Mesenchymal stem cell (in vitro differentiated cells and primary cell): ENCODE measurements around the gene TEKT5.

ENCODE experiments used
- DNase-seq: peaks from one replicate; pipeline ENCODE4 v3.0.0-alpha.2; 2013
- H2AFZ ChIP-seq: one replicate; pipeline ENCODE4 v1.6.1; 2013; ENCODE audit warnings: low read depth, mild to moderate bottlenecking, control low read depth, inconsistent platforms, low read length, moderate library complexity
- H2AK5ac ChIP-seq: 2 replicates; pipeline ENCODE4 v1.6.1; 2013; ENCODE audit warnings: low read length, moderate library complexity, mild to moderate bottlenecking, inconsistent platforms; ENCODE audit not compliant: severe bottlenecking
- H2BK120ac ChIP-seq: one replicate; pipeline ENCODE4 v1.6.1; 2013; ENCODE audit warnings: low read depth, mild to moderate bottlenecking, inconsistent platforms, low read length, moderate library complexity
- H2BK12ac ChIP-seq, 2 experiments: one replicate each; pipeline ENCODE4 v1.6.1; 2013; ENCODE audit warnings: inconsistent platforms in 2 of 2, low read length in 2 of 2, mild to moderate bottlenecking in 2 of 2, moderate library complexity in 2 of 2, control low read depth in 1 of 2
- H2BK15ac ChIP-seq: one replicate; pipeline ENCODE4 v1.6.1; 2013; ENCODE audit warnings: mild to moderate bottlenecking, low read depth, inconsistent platforms; ENCODE audit not compliant: poor library complexity, severe bottlenecking
- H2BK5ac ChIP-seq: 2 replicates; pipeline ENCODE4 v1.6.1; 2013; ENCODE audit warnings: low read depth, mild to moderate bottlenecking, low read length, control low read depth, inconsistent platforms; ENCODE audit not compliant: poor library complexity, severe bottlenecking
- H3K14ac ChIP-seq, 2 experiments: one replicate each; pipeline ENCODE4 v1.6.1; 2013; ENCODE audit warnings: inconsistent platforms in 2 of 2, low read length in 2 of 2, control low read depth in 1 of 2, mild to moderate bottlenecking in 1 of 2, moderate library complexity in 1 of 2
- H3K18ac ChIP-seq, 2 experiments: one replicate each; pipeline ENCODE4 v1.6.1; 2013; ENCODE audit warnings: inconsistent platforms in 2 of 2, low read length in 2 of 2, control low read depth in 1 of 2, low read depth in 1 of 2, mild to moderate bottlenecking in 1 of 2
- H3K23ac ChIP-seq, 2 experiments: one replicate each; pipeline ENCODE4 v1.6.1; 2013; ENCODE audit warnings: inconsistent platforms in 2 of 2, low read length in 2 of 2, mild to moderate bottlenecking in 2 of 2, moderate library complexity in 2 of 2, control low read depth in 1 of 2
- H3K27ac ChIP-seq: 2 replicates; pipeline ENCODE4 v1.5.1; 2013; ENCODE audit warnings: mild to moderate bottlenecking, moderate library complexity, low read length, control low read depth, inconsistent platforms; ENCODE audit not compliant: poor library complexity, severe bottlenecking
- H3K27me3 ChIP-seq, 2 experiments: 2 replicates each; pipeline versions ENCODE4 v1.6.1 to v1.7.0; 2013; ENCODE audit warnings: low read length in 2 of 2, mild to moderate bottlenecking in 2 of 2, moderate library complexity in 2 of 2, control low read depth in 1 of 2, inconsistent platforms in 1 of 2; ENCODE audit not compliant: control insufficient read depth in 1 of 2, insufficient read depth in 1 of 2
- H3K36me3 ChIP-seq, 2 experiments: 2 replicates each; pipeline versions ENCODE4 v1.6.1 to v1.7.0; 2013; ENCODE audit warnings: low read length in 2 of 2, control low read depth in 1 of 2, inconsistent platforms in 1 of 2, low read depth in 1 of 2, mild to moderate bottlenecking in 1 of 2; ENCODE audit not compliant: insufficient read depth in 2 of 2, control insufficient read depth in 1 of 2
- H3K4ac ChIP-seq, 2 experiments: one replicate each; pipeline ENCODE4 v1.6.1; 2013; ENCODE audit warnings: inconsistent platforms in 2 of 2, low read length in 2 of 2, mild to moderate bottlenecking in 2 of 2, moderate library complexity in 2 of 2, control low read depth in 1 of 2, low read depth in 1 of 2
- H3K4me1 ChIP-seq: 2 replicates; pipeline ENCODE4 v1.6.1; 2013; ENCODE audit warnings: low read depth, low read length, control low read depth; ENCODE audit not compliant: control insufficient read depth, insufficient read depth
- H3K4me2 ChIP-seq: 2 replicates; pipeline ENCODE4 v1.6.1; 2013; ENCODE audit warnings: low read length, mild to moderate bottlenecking, inconsistent platforms; ENCODE audit not compliant: poor library complexity, severe bottlenecking
- H3K4me3 ChIP-seq, 2 experiments: 2 replicates each; pipeline versions ENCODE4 v1.5.1 to v1.7.0; 2013; ENCODE audit warnings: low read length in 2 of 2, mild to moderate bottlenecking in 2 of 2, control low read depth in 1 of 2, low read depth in 1 of 2; ENCODE audit not compliant: insufficient read depth in 1 of 2
- H3K79me1 ChIP-seq: replicated peaks from 2 replicates; pipeline ENCODE4 v1.6.1; 2013; ENCODE audit warnings: mild to moderate bottlenecking, control low read depth, low read length, inconsistent platforms; ENCODE audit not compliant: poor library complexity, severe bottlenecking
- H3K9ac ChIP-seq: 2 replicates; pipeline ENCODE4 v1.7.0; 2013; ENCODE audit warnings: mild to moderate bottlenecking, low read length, moderate library complexity
- H3K9me3 ChIP-seq: 2 replicates; pipeline ENCODE4 v1.7.0; 2013; ENCODE audit warnings: mild to moderate bottlenecking, low read length; ENCODE audit not compliant: control insufficient read depth
- H4K8ac ChIP-seq: one replicate; pipeline ENCODE4 v1.6.1; 2013; ENCODE audit warnings: inconsistent platforms, mild to moderate bottlenecking, low read length, moderate library complexity
- H4K91ac ChIP-seq: one replicate; pipeline ENCODE4 v1.6.1; 2013; ENCODE audit warnings: mild to moderate bottlenecking, low read length, inconsistent platforms
- WGBS: methylation state at CpG from one replicate; pipeline ENCODE4 v1.1.7; 2013; ENCODE audit warnings: mixed read lengths; 5-methylcytosine and 5-hydroxymethylcytosine counted together

The TEKT5 gene

GRCh38 chr16:10646581-10647263 lies 48.0 kb downstream of the TEKT5 start:
- Histone ChIP-seq H3K4me1 (peaks cover 2% of the 10 kb centered on the region), H4K91ac (no peak overlapping the region), H3K9me3 (no peaks in the 10 kb centered on the region), H3K4me3 (no peak overlapping the region), H4K8ac (no peak overlapping the region), H3K4ac (no peak overlapping the region), H3K79me1 (no peaks in the 10 kb centered on the region), H3K4me2 (no peak overlapping the region), H2BK120ac (no peak overlapping the region), H3K9ac (no peak overlapping the region), H3K36me3 (no peaks in the 10 kb centered on the region), H3K14ac (no peak overlapping the region), H2BK5ac (no peak overlapping the region), H2BK15ac (no peak overlapping the region), H2AK5ac (no peak overlapping the region), H3K18ac (no peak overlapping the region), H3K27ac (no peak overlapping the region), H3K27me3 (peaks cover 0 to 2% of the 10 kb centered on the region in 2 experiments), H2AFZ (no peak overlapping the region), H2BK12ac (no peak overlapping the region), H3K23ac (no peak overlapping the region)
- WGBS, result 81% methylated on average over 9 of the region's 9 CpGs
- DNase-seq, result no peak

GRCh38 chr16:10646228-10646580 lies 48.5 kb downstream of the TEKT5 start:
- Histone ChIP-seq H2BK15ac (no peak overlapping the region), H3K9me3 (peaks cover under 1% of the 10 kb centered on the region), H2BK120ac (no peak overlapping the region), H3K36me3 (no peaks in the 10 kb centered on the region), H3K27ac (no peak overlapping the region), H3K23ac (no peak overlapping the region), H2AFZ (no peak overlapping the region), H4K91ac (no peak overlapping the region), H2AK5ac (no peak overlapping the region), H3K4me2 (no peak overlapping the region), H3K27me3 (peaks cover 0 to 3% of the 10 kb centered on the region in 2 experiments), H3K79me1 (no peaks in the 10 kb centered on the region), H2BK12ac (no peak overlapping the region), H3K14ac (no peak overlapping the region), H3K4me1 (peaks cover 2% of the 10 kb centered on the region), H4K8ac (no peak overlapping the region), H2BK5ac (no peak overlapping the region), H3K4ac (no peak overlapping the region), H3K4me3 (no peak overlapping the region), H3K9ac (no peak overlapping the region), H3K18ac (no peak overlapping the region)
- DNase-seq, result no peak
- no CpG with 5 or more reads among the region's 1 CpG for WGBS

GRCh38 chr16:10644092-10644491 lies 50.6 kb downstream of the TEKT5 start:
- 90% methylated on average over 6 of the region's 6 CpGs for WGBS
- Histone ChIP-seq H2AFZ (no peak overlapping the region), H2AK5ac (no peak overlapping the region), H3K4me1 (peaks cover 2% of the 10 kb centered on the region), H3K79me1 (no peaks in the 10 kb centered on the region), H3K9ac (no peak overlapping the region), H3K9me3 (peaks cover 3% of the 10 kb centered on the region), H2BK5ac (no peak overlapping the region), H4K8ac (no peak overlapping the region), H3K4me3 (no peak overlapping the region), H2BK12ac (no peak overlapping the region), H3K4ac (no peak overlapping the region), H3K36me3 (no peaks in the 10 kb centered on the region), H2BK15ac (no peak overlapping the region), H3K23ac (no peak overlapping the region), H4K91ac (no peak overlapping the region), H3K27me3 (peaks cover 0 to 6% of the 10 kb centered on the region in 2 experiments), H3K14ac (no peak overlapping the region), H3K4me2 (no peak overlapping the region), H3K18ac (no peak overlapping the region), H2BK120ac (no peak overlapping the region), H3K27ac (no peak overlapping the region)
- DNase-seq, result no peak

GRCh38 chr16:10642964-10643363 lies 51.8 kb downstream of the TEKT5 start:
- no peak overlapping the region for H3K9ac ChIP-seq
- no peak overlapping the region for H3K4me3 ChIP-seq
- no peaks in the 10 kb centered on the region for H3K36me3 ChIP-seq
- H3K14ac ChIP-seq, result no peak overlapping the region
- no peak overlapping the region for H3K27ac ChIP-seq
- H3K4me1 ChIP-seq, result peaks cover 2% of the 10 kb centered on the region
- H3K79me1 ChIP-seq, result no peaks in the 10 kb centered on the region
- H4K8ac ChIP-seq, result no peak overlapping the region
- H3K4me2 ChIP-seq, result no peak overlapping the region
- no peak overlapping the region for H4K91ac ChIP-seq
- no peak overlapping the region for H3K18ac ChIP-seq
- H3K23ac ChIP-seq, result no peak overlapping the region
- no peak overlapping the region for H2BK120ac ChIP-seq
- H2BK15ac ChIP-seq, result no peak overlapping the region
- H2BK5ac ChIP-seq, result no peak overlapping the region
- peaks cover 0 to 6% of the 10 kb centered on the region in 2 experiments for H3K27me3 ChIP-seq
- peaks cover 7% of the 10 kb centered on the region for H3K9me3 ChIP-seq
- no peak overlapping the region for H2AK5ac ChIP-seq
- 79% methylated on average over 6 of the region's 7 CpGs for WGBS
- no peak overlapping the region for H2BK12ac ChIP-seq
- H2AFZ ChIP-seq, result no peak overlapping the region
- no peak overlapping the region for H3K4ac ChIP-seq
- DNase-seq, result no peak
